ENCODE data around the gene RIPOR2. TPM values are rescaled to one million over a fixed set of nuclear protein-coding genes. Genes with fewer than 3 reads are reported as not detected.

The RIPOR2 gene
- total and polyA plus RNA-seq, 10 of the 15 experiments (the other 5 are each of a cell fraction or from before 2014, with no cell fraction given), result 22.2 to 48.2 (median 34.7) TPM

DNA sequence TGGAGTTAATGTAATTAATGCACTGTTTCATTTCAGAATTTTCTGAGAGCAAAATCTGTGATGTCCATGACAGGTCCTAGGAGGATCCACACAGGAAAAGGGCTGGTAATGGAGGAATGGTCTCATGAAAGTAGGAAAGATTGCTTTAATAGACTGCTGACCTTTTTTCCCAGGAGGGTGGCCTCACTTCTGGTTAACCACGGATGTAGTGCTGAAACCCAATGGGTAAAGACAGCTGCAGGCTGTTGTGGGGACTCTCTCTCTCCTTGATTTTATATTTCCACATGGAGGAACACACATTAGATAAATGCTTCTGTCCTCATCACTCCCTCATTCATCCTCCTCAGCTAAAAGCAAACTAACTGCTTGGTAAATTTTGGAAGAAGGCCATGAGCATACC, 23.6 kb upstream of the RIPOR2 start:
- no peaks in the 10 kb centered on the region; the same call in 2 of the 3 replicates for H3K9me3 ChIP-seq (replicated peaks; ENCODE audit: control insufficient read depth, insufficient read depth, low read length)
- RAD21 ChIA-PET (ENCODE audit: unreplicated experiment), result no interaction called here
- ATAC-seq (no peak), FAIRE-seq (no peak), DNase-seq (ENCODE audit: low read depth, low spot score) (no peak)
- 0% methylated on average over 1 of the region's 1 CpG for WGBS (ENCODE audit: insufficient coverage, insufficient replicate concordance, low lambda C conversion rate, missing lambda C conversion rate)
- H3K4me1 ChIP-seq (ENCODE audit: control insufficient read depth, insufficient read depth, low read length), result peaks cover 8% of the 10 kb centered on the region
- no peaks in the 10 kb centered on the region for H4K20me1 ChIP-seq (ENCODE audit: control insufficient read depth, insufficient read depth)
- TF ChIP-seq RAD51 (IDR thresholded peaks at IDR 0.05), result no peak
- TF ChIP-seq ZNF217 (IDR thresholded peaks at IDR 0.05), result no peak
- no peak for TF ChIP-seq HCFC1 (IDR thresholded peaks at IDR 0.05; ENCODE audit: low read length)
- TF ChIP-seq ZBTB4 (CRISPR knock-in tag; IDR thresholded peaks at IDR 0.05), result no peak
- peak; percentile 49 for TF ChIP-seq RUNX3 (IDR thresholded peaks at IDR 0.05; ENCODE audit: low read length)
- TF ChIP-seq IRF3 (IDR thresholded peaks at IDR 0.05), result no peak
- TF ChIP-seq, protein P1, sequence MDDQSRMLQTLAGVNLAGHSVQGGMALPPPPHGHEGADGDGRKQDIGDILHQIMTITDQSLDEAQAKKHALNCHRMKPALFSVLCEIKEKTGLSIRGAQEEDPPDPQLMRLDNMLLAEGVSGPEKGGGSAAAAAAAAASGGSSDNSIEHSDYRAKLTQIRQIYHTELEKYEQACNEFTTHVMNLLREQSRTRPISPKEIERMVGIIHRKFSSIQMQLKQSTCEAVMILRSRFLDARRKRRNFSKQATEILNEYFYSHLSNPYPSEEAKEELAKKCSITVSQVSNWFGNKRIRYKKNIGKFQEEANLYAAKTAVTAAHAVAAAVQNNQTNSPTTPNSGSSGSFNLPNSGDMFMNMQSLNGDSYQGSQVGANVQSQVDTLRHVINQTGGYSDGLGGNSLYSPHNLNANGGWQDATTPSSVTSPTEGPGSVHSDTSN (IDR thresholded peaks at IDR 0.05; ENCODE audit: insufficient replicate concordance, low read depth, low read length), result no peak
- no peak for TF ChIP-seq CEBPZ (IDR thresholded peaks at IDR 0.05; ENCODE audit: low read depth, low read length)
- no peak for TF ChIP-seq EZH2 (IDR thresholded peaks at IDR 0.05; ENCODE audit: borderline replicate concordance, control insufficient read depth, low read depth, low read length)
- BruUV-seq (replicated peaks), result no TSS peak
- H3K4me3 ChIP-seq, result no peak overlapping the region
- H2AFZ ChIP-seq (ENCODE audit: control insufficient read depth, low read depth, low read length), result no peak overlapping the region
- intact Hi-C loops (cut with micrococcal nuclease; ENCODE audit: unreplicated experiment) (no loop called here), in situ Hi-C loops (cut with MboI) (no loop called here)
- SMC1A ChIA-PET (ENCODE audit: uncharacterized antibody, unreplicated experiment), result interaction anchor here (1.5 kb wide), 1 partner anchor 32 kb away, joined by 5 read pairs; no protein-coding TSS in a partner anchor
- no peaks in the 10 kb centered on the region for H3K79me2 ChIP-seq (ENCODE audit: control insufficient read depth, insufficient read depth, low read length)
- H3K4me2 ChIP-seq (ENCODE audit: control insufficient read depth, insufficient read depth), result no peak overlapping the region
- H3K36me3 ChIP-seq (ENCODE audit: control insufficient read depth in 2 of 2, insufficient read depth in 2 of 2, low read length in 1 of 2), result no peaks in the 10 kb centered on the region
- no peak overlapping the region for H3K9ac ChIP-seq (ENCODE audit: control insufficient read depth, insufficient read depth, low read length)
- CTCF ChIA-PET, result no interaction called here
- H3K27me3 ChIP-seq (replicated peaks in 1 of 2; ENCODE audit: control insufficient read depth in 2 of 2, insufficient read depth in 2 of 2, low read length in 1 of 2), result no peaks in the 10 kb centered on the region
- no peak overlapping the region for H3K27ac ChIP-seq (ENCODE audit: control insufficient read depth, insufficient read depth)
- POLR2A ChIA-PET, result no interaction called here
